ENCODE measurements around the gene CLEC3B. TPM values are rescaled to one million over a fixed set of nuclear protein-coding genes. Genes with fewer than 3 reads are reported as not detected.

The CLEC3B gene
- total and polyA plus RNA-seq, 2 of the 8 experiments (the other 6 are each of a cell fraction or from before 2014, with no cell fraction given): 0.32 TPM; not detected in 1

- TF ChIP-seq, protein P1, sequence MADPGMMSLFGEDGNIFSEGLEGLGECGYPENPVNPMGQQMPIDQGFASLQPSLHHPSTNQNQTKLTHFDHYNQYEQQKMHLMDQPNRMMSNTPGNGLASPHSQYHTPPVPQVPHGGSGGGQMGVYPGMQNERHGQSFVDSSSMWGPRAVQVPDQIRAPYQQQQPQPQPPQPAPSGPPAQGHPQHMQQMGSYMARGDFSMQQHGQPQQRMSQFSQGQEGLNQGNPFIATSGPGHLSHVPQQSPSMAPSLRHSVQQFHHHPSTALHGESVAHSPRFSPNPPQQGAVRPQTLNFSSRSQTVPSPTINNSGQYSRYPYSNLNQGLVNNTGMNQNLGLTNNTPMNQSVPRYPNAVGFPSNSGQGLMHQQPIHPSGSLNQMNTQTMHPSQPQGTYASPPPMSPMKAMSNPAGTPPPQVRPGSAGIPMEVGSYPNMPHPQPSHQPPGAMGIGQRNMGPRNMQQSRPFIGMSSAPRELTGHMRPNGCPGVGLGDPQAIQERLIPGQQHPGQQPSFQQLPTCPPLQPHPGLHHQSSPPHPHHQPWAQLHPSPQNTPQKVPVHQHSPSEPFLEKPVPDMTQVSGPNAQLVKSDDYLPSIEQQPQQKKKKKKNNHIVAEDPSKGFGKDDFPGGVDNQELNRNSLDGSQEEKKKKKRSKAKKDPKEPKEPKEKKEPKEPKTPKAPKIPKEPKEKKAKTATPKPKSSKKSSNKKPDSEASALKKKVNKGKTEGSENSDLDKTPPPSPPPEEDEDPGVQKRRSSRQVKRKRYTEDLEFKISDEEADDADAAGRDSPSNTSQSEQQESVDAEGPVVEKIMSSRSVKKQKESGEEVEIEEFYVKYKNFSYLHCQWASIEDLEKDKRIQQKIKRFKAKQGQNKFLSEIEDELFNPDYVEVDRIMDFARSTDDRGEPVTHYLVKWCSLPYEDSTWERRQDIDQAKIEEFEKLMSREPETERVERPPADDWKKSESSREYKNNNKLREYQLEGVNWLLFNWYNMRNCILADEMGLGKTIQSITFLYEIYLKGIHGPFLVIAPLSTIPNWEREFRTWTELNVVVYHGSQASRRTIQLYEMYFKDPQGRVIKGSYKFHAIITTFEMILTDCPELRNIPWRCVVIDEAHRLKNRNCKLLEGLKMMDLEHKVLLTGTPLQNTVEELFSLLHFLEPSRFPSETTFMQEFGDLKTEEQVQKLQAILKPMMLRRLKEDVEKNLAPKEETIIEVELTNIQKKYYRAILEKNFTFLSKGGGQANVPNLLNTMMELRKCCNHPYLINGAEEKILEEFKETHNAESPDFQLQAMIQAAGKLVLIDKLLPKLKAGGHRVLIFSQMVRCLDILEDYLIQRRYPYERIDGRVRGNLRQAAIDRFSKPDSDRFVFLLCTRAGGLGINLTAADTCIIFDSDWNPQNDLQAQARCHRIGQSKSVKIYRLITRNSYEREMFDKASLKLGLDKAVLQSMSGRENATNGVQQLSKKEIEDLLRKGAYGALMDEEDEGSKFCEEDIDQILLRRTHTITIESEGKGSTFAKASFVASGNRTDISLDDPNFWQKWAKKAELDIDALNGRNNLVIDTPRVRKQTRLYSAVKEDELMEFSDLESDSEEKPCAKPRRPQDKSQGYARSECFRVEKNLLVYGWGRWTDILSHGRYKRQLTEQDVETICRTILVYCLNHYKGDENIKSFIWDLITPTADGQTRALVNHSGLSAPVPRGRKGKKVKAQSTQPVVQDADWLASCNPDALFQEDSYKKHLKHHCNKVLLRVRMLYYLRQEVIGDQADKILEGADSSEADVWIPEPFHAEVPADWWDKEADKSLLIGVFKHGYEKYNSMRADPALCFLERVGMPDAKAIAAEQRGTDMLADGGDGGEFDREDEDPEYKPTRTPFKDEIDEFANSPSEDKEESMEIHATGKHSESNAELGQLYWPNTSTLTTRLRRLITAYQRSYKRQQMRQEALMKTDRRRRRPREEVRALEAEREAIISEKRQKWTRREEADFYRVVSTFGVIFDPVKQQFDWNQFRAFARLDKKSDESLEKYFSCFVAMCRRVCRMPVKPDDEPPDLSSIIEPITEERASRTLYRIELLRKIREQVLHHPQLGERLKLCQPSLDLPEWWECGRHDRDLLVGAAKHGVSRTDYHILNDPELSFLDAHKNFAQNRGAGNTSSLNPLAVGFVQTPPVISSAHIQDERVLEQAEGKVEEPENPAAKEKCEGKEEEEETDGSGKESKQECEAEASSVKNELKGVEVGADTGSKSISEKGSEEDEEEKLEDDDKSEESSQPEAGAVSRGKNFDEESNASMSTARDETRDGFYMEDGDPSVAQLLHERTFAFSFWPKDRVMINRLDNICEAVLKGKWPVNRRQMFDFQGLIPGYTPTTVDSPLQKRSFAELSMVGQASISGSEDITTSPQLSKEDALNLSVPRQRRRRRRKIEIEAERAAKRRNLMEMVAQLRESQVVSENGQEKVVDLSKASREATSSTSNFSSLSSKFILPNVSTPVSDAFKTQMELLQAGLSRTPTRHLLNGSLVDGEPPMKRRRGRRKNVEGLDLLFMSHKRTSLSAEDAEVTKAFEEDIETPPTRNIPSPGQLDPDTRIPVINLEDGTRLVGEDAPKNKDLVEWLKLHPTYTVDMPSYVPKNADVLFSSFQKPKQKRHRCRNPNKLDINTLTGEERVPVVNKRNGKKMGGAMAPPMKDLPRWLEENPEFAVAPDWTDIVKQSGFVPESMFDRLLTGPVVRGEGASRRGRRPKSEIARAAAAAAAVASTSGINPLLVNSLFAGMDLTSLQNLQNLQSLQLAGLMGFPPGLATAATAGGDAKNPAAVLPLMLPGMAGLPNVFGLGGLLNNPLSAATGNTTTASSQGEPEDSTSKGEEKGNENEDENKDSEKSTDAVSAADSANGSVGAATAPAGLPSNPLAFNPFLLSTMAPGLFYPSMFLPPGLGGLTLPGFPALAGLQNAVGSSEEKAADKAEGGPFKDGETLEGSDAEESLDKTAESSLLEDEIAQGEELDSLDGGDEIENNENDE (IDR thresholded peaks at IDR 0.05; ENCODE audit: insufficient replicate concordance, low read length): no peak
- no peak for TF ChIP-seq SP4 (IDR thresholded peaks at IDR 0.05; ENCODE audit: low read length)
- no peak for TF ChIP-seq JUN (IDR thresholded peaks at IDR 0.05; ENCODE audit: low read depth, low read length)
- TF ChIP-seq FOSL1 (IDR thresholded peaks at IDR 0.05; ENCODE audit: insufficient read depth, low read depth, low read length): no peak
- TF ChIP-seq ZNF274 (IDR thresholded peaks at IDR 0.05; ENCODE audit: borderline replicate concordance, extremely low read depth, low read length): no peak
- no peak for TF ChIP-seq NANOG (IDR thresholded peaks at IDR 0.05; ENCODE audit: insufficient read depth, low read depth, low read length, poor library complexity, severe bottlenecking)
- TF ChIP-seq SAP30 (IDR thresholded peaks at IDR 0.05; ENCODE audit: insufficient read depth, insufficient replicate concordance, low read length): no peak
Observed at GRCh38 chr3:45001738-45002137, 24.4 kb upstream of the CLEC3B start (continued).
